IMR-90 (cell line): Measurements from ENCODE around the gene ARHGAP31. TPM values are rescaled to one million over a fixed set of nuclear protein-coding genes. Genes with fewer than 3 reads are reported as not detected.

Experiments
- ATAC-seq: fragments of 200-7000 bp; cut with Tn5 transposase; 2 replicates; pipeline ENCODE4 v1.9.1; 2020; ENCODE audit warnings: low read depth, mild to moderate bottlenecking, moderate library complexity
- BruUV-seq: library from RNA; stranded (reverse); fragments of 400-500 nt; replicated peaks from 2 replicates; lab custom pipeline; 2021; lab: Mats Ljungman, UMichigan
- CTCF ChIA-PET: fragments of 300-600 bp; formaldehyde crosslinking; extraction: SDS; loops from one replicate; lab custom pipeline; 2021; ENCODE audit warnings: antibody characterized with exemption; lab: Yijun Ruan, JAX
- POLR2A ChIA-PET: fragments of 300-600 bp; sonication (Branson Sonifier 250); formaldehyde crosslinking; loops from one replicate; lab custom pipeline; 2022; ENCODE audit warnings: antibody characterized with exemption; ENCODE audit not compliant: unreplicated experiment; lab: Charles Lee
- DNase-seq: peaks from one replicate; pipeline ENCODE4 v3.0.0; 2013
- H2AFZ ChIP-seq: replicated peaks from 2 replicates; pipeline ENCODE3; 2013; ENCODE audit warnings: low read length, mild to moderate bottlenecking; ENCODE audit not compliant: poor library complexity
- H2AK5ac ChIP-seq: 2 replicates; pipeline ENCODE4 v1.6.1; 2013; ENCODE audit warnings: low read depth, low read length, inconsistent platforms
- H2AK9ac ChIP-seq: replicated peaks from 2 replicates; pipeline ENCODE3; 2013; ENCODE audit warnings: mild to moderate bottlenecking, low read depth, low read length, moderate library complexity; ENCODE audit not compliant: poor library complexity
- H2BK120ac ChIP-seq: 2 replicates; pipeline ENCODE4 v1.6.1; 2013; ENCODE audit warnings: low read depth, low read length, inconsistent platforms
- H2BK15ac ChIP-seq: 3 replicates; pipeline ENCODE4 v1.6.1; 2013; ENCODE audit warnings: low read depth, low read length, inconsistent platforms
- H2BK20ac ChIP-seq: 2 replicates; pipeline ENCODE4 v1.6.1; 2013; ENCODE audit warnings: low read depth, mild to moderate bottlenecking, inconsistent platforms, low read length, moderate library complexity
- H2BK5ac ChIP-seq: 2 replicates; pipeline ENCODE4 v1.6.1; 2013; ENCODE audit warnings: mild to moderate bottlenecking, low read depth, low read length, inconsistent platforms; ENCODE audit not compliant: poor library complexity, severe bottlenecking
- H3K14ac ChIP-seq: replicated peaks from 2 replicates; pipeline ENCODE4 v1.6.1; 2013; ENCODE audit warnings: low read depth, low read length, inconsistent platforms
- H3K18ac ChIP-seq: 2 replicates; pipeline ENCODE4 v1.6.1; 2013; ENCODE audit warnings: low read depth, low read length, control low read depth
- H3K23ac ChIP-seq: 2 replicates; pipeline ENCODE4 v1.6.1; 2013; ENCODE audit warnings: low read depth, low read length, inconsistent platforms
- H3K27ac ChIP-seq: 2 replicates; pipeline ENCODE4 v1.5.1; 2013; ENCODE audit warnings: mild to moderate bottlenecking, control low read depth, low read length; ENCODE audit not compliant: insufficient read depth
- H3K27me3 ChIP-seq: 2 replicates; pipeline ENCODE4 v1.6.1; 2013; ENCODE audit warnings: low read length; ENCODE audit not compliant: control insufficient read depth, insufficient read depth
- H3K36me3 ChIP-seq: 2 replicates; pipeline ENCODE4 v1.6.1; 2013; ENCODE audit warnings: low read length, mixed read lengths; ENCODE audit not compliant: control insufficient read depth, insufficient read depth
- H3K4ac ChIP-seq: 2 replicates; pipeline ENCODE4 v1.6.1; 2013; ENCODE audit warnings: low read depth, low read length, inconsistent platforms
- H3K4me1 ChIP-seq: 2 replicates; pipeline ENCODE4 v1.6.1; 2013; ENCODE audit warnings: low read length, mixed read lengths; ENCODE audit not compliant: control insufficient read depth, insufficient read depth
- H3K4me2 ChIP-seq: 2 replicates; pipeline ENCODE4 v1.6.1; 2013; ENCODE audit warnings: low read depth, mild to moderate bottlenecking, control low read depth, low read length, moderate library complexity
- H3K4me3 ChIP-seq: 2 replicates; pipeline ENCODE4 v1.5.1; 2013; ENCODE audit warnings: low read depth, mild to moderate bottlenecking, control low read depth, low read length, moderate library complexity; ENCODE audit not compliant: insufficient read depth
- H3K56ac ChIP-seq: 2 replicates; pipeline ENCODE4 v1.6.1; 2013; ENCODE audit warnings: low read length, inconsistent platforms; ENCODE audit not compliant: insufficient read depth; ENCODE audit errors: extremely low read depth
- H3K79me1 ChIP-seq, 2 experiments: 2 replicates each; pipeline ENCODE4 v1.6.1; 2013; ENCODE audit warnings: low read length in 2 of 2, inconsistent platforms in 1 of 2, low read depth in 1 of 2
- H3K9ac ChIP-seq: 2 replicates; pipeline ENCODE4 v1.6.1; 2013; ENCODE audit warnings: low read depth, low read length, control low read depth
- H3K9me1 ChIP-seq: 2 replicates; pipeline ENCODE4 v1.6.1; 2013; ENCODE audit warnings: low read length, inconsistent platforms; ENCODE audit not compliant: insufficient read depth
- H3K9me3 ChIP-seq: 2 replicates; pipeline ENCODE4 v1.6.1; 2013; ENCODE audit warnings: low read length; ENCODE audit not compliant: control insufficient read depth, insufficient read depth
- H4K20me1 ChIP-seq: 2 replicates; pipeline ENCODE4 v1.6.1; 2013; ENCODE audit warnings: low read length, inconsistent platforms; ENCODE audit not compliant: insufficient read depth
- H4K5ac ChIP-seq: 2 replicates; pipeline ENCODE4 v1.6.1; 2013; ENCODE audit warnings: mild to moderate bottlenecking, low read depth, low read length, control low read depth
- H4K8ac ChIP-seq, 2 experiments: 2 replicates each; pipeline ENCODE4 v1.6.1; 2013; ENCODE audit warnings: low read depth in 2 of 2, low read length in 2 of 2, control low read depth in 1 of 2, inconsistent platforms in 1 of 2
- H4K91ac ChIP-seq: 2 replicates; pipeline ENCODE4 v1.6.1; 2013; ENCODE audit warnings: low read depth, low read length, inconsistent platforms; ENCODE audit not compliant: insufficient read depth
- BHLHE40 ChIP-seq: fragments of 150-350 bp; IDR thresholded peaks from 2 replicates; pipeline ENCODE4 v1.6.1; 2016; ENCODE audit warnings: mild to moderate bottlenecking, low read depth, low read length
- CEBPB ChIP-seq: IDR thresholded peaks from 2 replicates; pipeline ENCODE4 v1.6.1; 2012; ENCODE audit warnings: low read depth, low read length, improper control_type of control experiment
- CHD1 ChIP-seq: IDR thresholded peaks from 2 replicates; pipeline ENCODE4 v1.6.1; 2012; ENCODE audit warnings: low read depth, low read length, improper control_type of control experiment
- ELK1 ChIP-seq: fragments of 150-350 bp; IDR thresholded peaks from 2 replicates; pipeline ENCODE4 v1.6.1; 2016; ENCODE audit warnings: low read depth, mild to moderate bottlenecking, low read length, moderate library complexity, borderline replicate concordance
- FOS ChIP-seq: fragments of 150-350 bp; IDR thresholded peaks from 2 replicates; pipeline ENCODE4 v1.6.1; 2016; ENCODE audit warnings: low read depth, low read length
- MAFK ChIP-seq: IDR thresholded peaks from 2 replicates; pipeline ENCODE4 v1.6.1; 2012; ENCODE audit warnings: low read depth, low read length, improper control_type of control experiment
- MAZ ChIP-seq: IDR thresholded peaks from 2 replicates; pipeline ENCODE4 v1.6.1; 2012; ENCODE audit warnings: low read depth, mild to moderate bottlenecking, low read length, improper control_type of control experiment, moderate library complexity, borderline replicate concordance
- MXI1 ChIP-seq: IDR thresholded peaks from 2 replicates; pipeline ENCODE4 v1.6.1; 2012; ENCODE audit warnings: low read depth, mild to moderate bottlenecking, low read length, moderate library complexity, borderline replicate concordance
- NFE2L2 ChIP-seq: fragments of 150-350 bp; IDR thresholded peaks from 2 replicates; pipeline ENCODE4 v1.6.1; 2016; ENCODE audit warnings: low read depth, mild to moderate bottlenecking, low read length
- POLR2A ChIP-seq: IDR thresholded peaks from 2 replicates; pipeline ENCODE4 v1.6.1; 2012; ENCODE audit warnings: mild to moderate bottlenecking, low read depth, low read length
- RAD21 ChIP-seq: IDR thresholded peaks from 2 replicates; pipeline ENCODE4 v1.6.1; 2012; ENCODE audit warnings: low read length, improper control_type of control experiment
- RCOR1 ChIP-seq: IDR thresholded peaks from 2 replicates; pipeline ENCODE4 v1.6.1; 2012; ENCODE audit warnings: mild to moderate bottlenecking, low read length, improper control_type of control experiment; ENCODE audit not compliant: insufficient replicate concordance
- RFX5 ChIP-seq: IDR thresholded peaks from 2 replicates; pipeline ENCODE4 v1.8.0; 2012; ENCODE audit warnings: low read depth, mild to moderate bottlenecking, low read length, moderate library complexity
- SMC3 ChIP-seq: fragments of 150-350 bp; IDR thresholded peaks from 2 replicates; pipeline ENCODE4 v1.6.1; 2016; ENCODE audit warnings: low read depth, mild to moderate bottlenecking, antibody characterized with exemption, low read length, moderate library complexity
- WGBS, 2 experiments: methylation state at CpG; one replicate each; pipeline versions ENCODE4 v1.1.5 to v1.1.7; 2013; ENCODE audit warnings: missing lambda C conversion rate in 2 of 2; ENCODE audit not compliant: insufficient read length in 1 of 2; ENCODE audit errors: extremely low coverage in 2 of 2; 5-methylcytosine and 5-hydroxymethylcytosine counted together
- dilution Hi-C: fragments of 300-500 bp; cut with HindIII; formaldehyde crosslinking; loops from one replicate; pipeline ENCODE4 v1.14.3; 2018; ENCODE audit warnings: low sequenced_read_pairs; ENCODE audit not compliant: unreplicated experiment
- in situ Hi-C: fragments of 300-500 bp; cut with MboI; formaldehyde crosslinking; loops from 3 replicates; pipeline ENCODE4 v1.14.3; 2019; ENCODE audit warnings: low sequenced_read_pairs, inconsistent platforms, mixed read lengths
- intact Hi-C: fragments of 100-400 bp; cut with micrococcal nuclease; formaldehyde crosslinking; loops from 2 replicates; pipeline ENCODE4 v1.10.0; 2022
- polyA plus RNA-seq, 3 experiments: library from polyadenylated mRNA; depleted of rRNA; stranded (reverse); fragments of >200 nt; gene quantifications; 2 replicates each; pipeline ENCODE4 v1.2.3, GENCODE V29; 2012; ENCODE audit warnings: low replicate concordance in 1 of 3
- total RNA-seq: library from RNA; depleted of rRNA; stranded (reverse); fragments of >200 nt; gene quantifications from 2 replicates; pipeline ENCODE4 v1.2.3, GENCODE V29; 2012
- TF ChIP-seq, protein P1 (sequence below): fragments of 150-350 bp; IDR thresholded peaks from 2 replicates; pipeline ENCODE4 v1.6.1; 2017; ENCODE audit warnings: mild to moderate bottlenecking, antibody characterized with exemption, low read length, low read depth

ARHGAP31 gene
- total and polyA plus RNA-seq, 2 of the 4 experiments (the other 2 are of a cell fraction): 6.6 to 7.7 TPM

- DNase-seq: peak; percentile 25
- CTCF ChIA-PET: interaction anchor here (0.6 kb wide), 1 partner anchor 1047 kb away, joined by 4 read pairs; no protein-coding TSS in a partner anchor
- in situ Hi-C loops: no loop called here
These were observed 14.2 kb downstream of the ARHGAP31 start for GRCh38 chr3:119308355-119308754.

More at GRCh38 chr3:119308355-119308754, 14.2 kb downstream of the ARHGAP31 start:
- H3K79me1 ChIP-seq: peaks cover 20 to 81% of the 10 kb centered on the region in 2 experiments
- no peak overlapping the region for H3K4me2 ChIP-seq
- no peak overlapping the region for H4K8ac ChIP-seq
- H2BK15ac ChIP-seq: peak overlapping the region; percentile 19; the same call in 1 of the 3 replicates
- intact Hi-C loops (no loop called here), dilution Hi-C loops (no loop called here)
- H2BK120ac ChIP-seq: no peak overlapping the region
- H3K27ac ChIP-seq: no peak overlapping the region
- H3K9me1 ChIP-seq: peaks cover 32% of the 10 kb centered on the region
- no peak overlapping the region for H2BK5ac ChIP-seq
- H3K4me3 ChIP-seq: no peak overlapping the region
- no peak overlapping the region for H4K91ac ChIP-seq
- no peak overlapping the region for H3K9ac ChIP-seq
- H3K56ac ChIP-seq: no peak overlapping the region
- no peak for ATAC-seq
- H2AK5ac ChIP-seq: peak overlapping the region; percentile 14; the same call in 1 of the 2 replicates
- H3K18ac ChIP-seq: no peak overlapping the region
- H3K23ac ChIP-seq: no peak overlapping the region
- BruUV-seq: no TSS peak
- no peaks in the 10 kb centered on the region for H3K9me3 ChIP-seq
- H3K27me3 ChIP-seq: no peaks in the 10 kb centered on the region
- TF ChIP-seq BHLHE40: no peak
- TF ChIP-seq POLR2A: no peak
- TF ChIP-seq NFE2L2: no peak
- TF ChIP-seq FOS: no peak
- no peak for TF ChIP-seq CEBPB
- TF ChIP-seq RAD21: no peak
- no peak for TF ChIP-seq ELK1
- no peak for TF ChIP-seq RCOR1
- TF ChIP-seq SMC3: no peak
- TF ChIP-seq CHD1: no peak
- TF ChIP-seq MXI1: no peak
- TF ChIP-seq, protein P1, sequence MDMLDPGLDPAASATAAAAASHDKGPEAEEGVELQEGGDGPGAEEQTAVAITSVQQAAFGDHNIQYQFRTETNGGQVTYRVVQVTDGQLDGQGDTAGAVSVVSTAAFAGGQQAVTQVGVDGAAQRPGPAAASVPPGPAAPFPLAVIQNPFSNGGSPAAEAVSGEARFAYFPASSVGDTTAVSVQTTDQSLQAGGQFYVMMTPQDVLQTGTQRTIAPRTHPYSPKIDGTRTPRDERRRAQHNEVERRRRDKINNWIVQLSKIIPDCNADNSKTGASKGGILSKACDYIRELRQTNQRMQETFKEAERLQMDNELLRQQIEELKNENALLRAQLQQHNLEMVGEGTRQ: no peak
- TF ChIP-seq MAFK: no peak
- TF ChIP-seq MAZ: no peak
- TF ChIP-seq RFX5: no peak
- no peak overlapping the region for H4K5ac ChIP-seq
- H2AK9ac ChIP-seq: no peak overlapping the region
- H3K36me3 ChIP-seq: no peaks in the 10 kb centered on the region; the same call in 1 of the 2 replicates
- peak overlapping the region; percentile 28; the same call in 1 of the 2 replicates for H3K14ac ChIP-seq
- H3K4me1 ChIP-seq: peaks cover 26% of the 10 kb centered on the region
- H4K20me1 ChIP-seq: peaks cover 5% of the 10 kb centered on the region; the same call in 1 of the 2 replicates
- H2AFZ ChIP-seq: no peak overlapping the region
- WGBS, 2 experiments: 100% methylated on average over 1 of the region's 1 CpG; no CpG with 5 or more reads in 1 of the 2 experiments
- POLR2A ChIA-PET: no interaction called here
- peak overlapping the region; percentile 10; the same call in 1 of the 2 replicates for H3K4ac ChIP-seq
- 0 out of 2 replicates have a peak overlapping the region, but pooled peaks have one; percentile 30 for H2BK20ac ChIP-seq
